AG09319 (cell line): Measurements from ENCODE around the gene IDUA.

Experiments
- DNase-seq: peaks from one replicate; pipeline ENCODE4 v3.0.0-alpha.2; 2010; ENCODE audit warnings: low read depth; ENCODE audit errors: extremely low read depth
- CTCF ChIP-seq: IDR thresholded peaks from 2 replicates; pipeline ENCODE4 v1.5.1; 2011; ENCODE audit warnings: low read depth, mild to moderate bottlenecking, inconsistent platforms, low read length, moderate library complexity

The IDUA gene

GRCh38 chr4:1026115-1026514, 39.3 kb downstream of the IDUA start:
- no peak for TF ChIP-seq CTCF
- DNase-seq, result no peak

GRCh38 chr4:1027219-1027914, 40.5 kb downstream of the IDUA start:
- no peak for DNase-seq
- TF ChIP-seq CTCF, result no peak

- DNase-seq, result no peak
- TF ChIP-seq CTCF, result no peak
Measured at GRCh38 chr4:1027915-1028238, 41.0 kb downstream of the IDUA start.

DNA sequence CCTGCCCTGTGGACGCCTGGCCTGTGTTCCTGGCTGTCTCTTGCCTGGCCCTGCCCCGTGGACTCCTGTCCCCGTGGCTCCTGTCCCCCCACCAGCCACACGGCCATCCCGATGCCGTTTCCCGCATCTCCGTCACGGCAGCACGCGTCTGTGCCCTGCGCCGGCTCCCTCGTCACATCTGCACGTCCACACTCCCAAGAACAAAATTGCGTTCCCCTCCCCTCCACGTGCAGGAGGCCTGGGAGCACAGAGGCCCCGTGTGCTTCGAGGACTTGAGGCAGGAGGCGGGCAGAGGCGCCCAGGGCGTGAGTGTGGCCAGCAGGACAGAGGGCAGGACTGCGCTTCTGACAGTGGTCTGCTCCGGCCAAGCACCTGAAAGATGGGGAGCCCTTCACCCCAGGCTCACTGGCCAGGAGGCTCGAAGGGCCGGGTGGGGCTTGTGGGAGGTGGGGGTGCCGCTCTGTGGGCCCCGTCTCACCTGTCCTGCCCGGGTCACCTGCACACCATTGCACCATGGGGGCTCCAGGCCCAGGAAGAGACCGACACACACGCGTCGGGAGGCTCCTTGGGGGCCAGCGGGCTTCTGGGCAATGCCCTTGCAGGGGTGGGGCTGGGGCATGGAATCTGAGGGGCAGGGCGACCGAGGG, 41.9 kb downstream of the IDUA start:
- no peak for DNase-seq
- TF ChIP-seq CTCF, result no peak

GRCh38 chr4:1029529-1029928, 42.7 kb downstream of the IDUA start:
- TF ChIP-seq CTCF, result no peak
- DNase-seq, result no peak

GRCh38 chr4:1030031-1030430, 43.2 kb downstream of the IDUA start:
- no peak for DNase-seq
- no peak for TF ChIP-seq CTCF

DNA sequence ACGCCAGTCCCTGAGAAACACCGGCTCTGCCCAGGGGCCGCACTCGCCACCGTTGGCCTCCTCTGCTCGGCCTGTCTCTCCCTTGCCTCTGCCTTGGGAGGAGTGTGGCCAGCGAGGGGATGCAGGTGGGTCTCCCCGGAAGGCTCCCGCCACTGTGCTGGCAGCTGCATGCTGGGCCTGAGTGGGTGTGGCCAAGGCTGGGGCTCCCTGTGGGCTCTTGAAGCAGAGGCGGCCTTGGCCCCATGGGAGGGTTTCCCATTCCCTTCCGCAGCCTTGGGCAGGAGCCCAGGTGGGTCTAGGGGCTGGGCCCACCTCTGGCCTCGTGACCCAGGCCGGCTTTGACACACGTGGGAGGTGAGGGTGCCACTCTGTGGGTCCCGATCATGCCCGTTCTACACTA, 43.7 kb downstream of the IDUA start:
- no peak for TF ChIP-seq CTCF
- no peak for DNase-seq
